HG03442 (cell line): ENCODE results near the gene RTRAF.

Source experiments
- ATAC-seq: cut with Tn5 transposase; IDR thresholded peaks from one replicate; pipeline ENCODE4 v1.9.1; 2021; ENCODE audit warnings: mild to moderate bottlenecking, moderate library complexity; ENCODE audit not compliant: unreplicated experiment

Gene RTRAF

GRCh38 chr14:52048641-52049204, 59.4 kb downstream of the RTRAF start:
- no peak for ATAC-seq

GRCh38 chr14:52049271-52049670, 59.9 kb downstream of the RTRAF start:
- no peak for ATAC-seq

- no peak for ATAC-seq
These were observed 60.6 kb downstream of the RTRAF start for GRCh38 chr14:52049721-52050588.

- ATAC-seq, result no peak
These were observed 61.9 kb downstream of the RTRAF start for GRCh38 chr14:52051251-52051650.

GRCh38 chr14:52051871-52052270, 62.5 kb downstream of the RTRAF start:
- ATAC-seq, result no peak

GRCh38 chr14:52052288-52052943, 63.1 kb downstream of the RTRAF start:
- ATAC-seq, result no peak

GRCh38 chr14:52053044-52053443, 63.7 kb downstream of the RTRAF start:
- no peak for ATAC-seq

GRCh38 chr14:52054678-52055077, 65.3 kb downstream of the RTRAF start:
- ATAC-seq, result no peak

GRCh38 chr14:52055167-52055566, 65.8 kb downstream of the RTRAF start:
- no peak for ATAC-seq

GRCh38 chr14:52058341-52058740, 69.0 kb downstream of the RTRAF start:
- ATAC-seq, result no peak

- no peak for ATAC-seq
These were observed 70.3 kb downstream of the RTRAF start for GRCh38 chr14:52059649-52060048.

- ATAC-seq, result no peak
These were observed 70.7 kb downstream of the RTRAF start for GRCh38 chr14:52060080-52060479.
